Tibial nerve (tissue), 4 donors: ENCODE measurements around the gene CHST12.

Experiments used
- CTCF ChIP-seq, 5 experiments: fragments of 200-600 bp in 3 of 5; fragments of 450-650 bp in 2 of 5; sonication (generic) in 3 of 5; IDR thresholded peaks; one replicate each; pipeline ENCODE4 v1.5.1; 2016 to 2019; ENCODE audit warnings: antibody characterized with exemption in 5 of 5, mild to moderate bottlenecking in 3 of 5, moderate library complexity in 2 of 5
- EP300 ChIP-seq, 2 donors: sonication (generic); formaldehyde crosslinking; IDR thresholded peaks; one replicate each; pipeline ENCODE4 v1.6.1; 2017; ENCODE audit warnings: antibody characterized with exemption in 2 of 2, mild to moderate bottlenecking in 1 of 2
- POLR2A ChIP-seq, 2 donors: fragments of 450-650 bp; IDR thresholded peaks; one replicate each; pipeline ENCODE4 v1.6.1; 2017; ENCODE audit warnings: antibody characterized with exemption in 2 of 2, mild to moderate bottlenecking in 2 of 2, moderate library complexity in 2 of 2

GRCh38 chr7:2497065-2497464 lies 93.7 kb downstream of the CHST12 start:
- TF ChIP-seq CTCF (IDR thresholded peaks at IDR 0.05) (no peak), POLR2A (IDR thresholded peaks at IDR 0.05) (no peak), EP300 (IDR thresholded peaks at IDR 0.05) (no peak)
